GM18907 (cell line): ENCODE results near the gene ROR2.

Experiments used
- ATAC-seq: cut with Tn5 transposase; IDR thresholded peaks from one replicate; pipeline ENCODE4 v1.9.1; 2021; ENCODE audit warnings: mild to moderate bottlenecking, moderate library complexity; ENCODE audit not compliant: unreplicated experiment

ROR2 gene

GRCh38 chr9:91724609-91725505 lies 225.2 kb downstream of the ROR2 start:
- no peak for ATAC-seq

GRCh38 chr9:91724068-91724440 lies 226.0 kb downstream of the ROR2 start:
- no peak for ATAC-seq

GRCh38 chr9:91723420-91724067 lies 226.5 kb downstream of the ROR2 start:
- no peak for ATAC-seq

- ATAC-seq = peak; percentile 65
These were observed 229.0 kb downstream of the ROR2 start for GRCh38 chr9:91720751-91721705.

- ATAC-seq = no peak
These were observed 229.7 kb downstream of the ROR2 start for GRCh38 chr9:91720313-91720712.

GRCh38 chr9:91718071-91718470 lies 232.0 kb downstream of the ROR2 start:
- no peak for ATAC-seq

GRCh38 chr9:91716815-91717214 lies 233.2 kb downstream of the ROR2 start:
- ATAC-seq = no peak

- no peak for ATAC-seq
These were observed 233.8 kb downstream of the ROR2 start for GRCh38 chr9:91716239-91716638.

- ATAC-seq = no peak
These were observed 235.0 kb downstream of the ROR2 start for GRCh38 chr9:91714874-91715615.

GRCh38 chr9:91714020-91714806 lies 235.8 kb downstream of the ROR2 start:
- ATAC-seq = peak; percentile 46

- no peak for ATAC-seq
These were observed 237.2 kb downstream of the ROR2 start for GRCh38 chr9:91712811-91713210.

- ATAC-seq = peak; percentile 90
These were observed 238.1 kb downstream of the ROR2 start for GRCh38 chr9:91711755-91712601.

GRCh38 chr9:91710158-91710557 lies 239.9 kb downstream of the ROR2 start:
- no peak for ATAC-seq

GRCh38 chr9:91705386-91705785 lies 244.6 kb downstream of the ROR2 start:
- ATAC-seq = no peak

GRCh38 chr9:91700475-91700874 lies 249.6 kb downstream of the ROR2 start:
- no peak for ATAC-seq

- no peak for ATAC-seq
These were observed 251.8 kb downstream of the ROR2 start for GRCh38 chr9:91698266-91698665.

- no peak for ATAC-seq
These were observed 252.8 kb downstream of the ROR2 start for GRCh38 chr9:91697201-91697600.

- ATAC-seq = no peak
These were observed 255.8 kb downstream of the ROR2 start for GRCh38 chr9:91694081-91694870.
